H9 (cell line): ENCODE data around the gene FUT9. TPM values are rescaled to one million over a fixed set of nuclear protein-coding genes. Genes with fewer than 3 reads are reported as not detected.

ENCODE experiments used
- DNase-seq: peaks from one replicate; pipeline ENCODE4 v3.0.0-alpha.2; 2017
- H2AFZ ChIP-seq: one replicate; pipeline ENCODE4 v1.6.1; 2013; ENCODE audit warnings: mild to moderate bottlenecking, low read length, control low read depth, moderate library complexity
- H2AK5ac ChIP-seq: 2 replicates; pipeline ENCODE4 v1.6.1; 2013; ENCODE audit warnings: low read length, control low read depth, mixed read lengths; ENCODE audit not compliant: insufficient read length
- H2BK120ac ChIP-seq: one replicate; pipeline ENCODE4 v1.6.1; 2013; ENCODE audit warnings: low read depth, mild to moderate bottlenecking, low read length, control low read depth, inconsistent platforms; ENCODE audit not compliant: poor library complexity, severe bottlenecking
- H2BK12ac ChIP-seq: 2 replicates; pipeline ENCODE4 v1.6.1; 2013; ENCODE audit warnings: low read length, control low read depth, mixed read lengths, low read depth; ENCODE audit not compliant: insufficient read length
- H2BK15ac ChIP-seq: 2 replicates; pipeline ENCODE4 v1.6.1; 2013; ENCODE audit warnings: low read depth, low read length, control low read depth
- H2BK20ac ChIP-seq: one replicate; pipeline ENCODE4 v1.6.1; 2013; ENCODE audit warnings: low read depth, mild to moderate bottlenecking, low read length, control low read depth, inconsistent platforms; ENCODE audit not compliant: poor library complexity, severe bottlenecking
- H2BK5ac ChIP-seq: 2 replicates; pipeline ENCODE4 v1.6.1; 2013; ENCODE audit warnings: low read length, control low read depth, mixed read lengths; ENCODE audit not compliant: insufficient read length
- H3K14ac ChIP-seq: 2 replicates; pipeline ENCODE4 v1.6.1; 2013; ENCODE audit warnings: low read length, control low read depth; ENCODE audit not compliant: insufficient read depth
- H3K18ac ChIP-seq: 2 replicates; pipeline ENCODE4 v1.6.1; 2013; ENCODE audit warnings: low read depth, mild to moderate bottlenecking, mixed read lengths, low read length, control low read depth; ENCODE audit not compliant: insufficient read length
- H3K23ac ChIP-seq: 2 replicates; pipeline ENCODE4 v1.6.1; 2013; ENCODE audit warnings: low read length, control low read depth, mixed read lengths, low read depth; ENCODE audit not compliant: insufficient read length
- H3K23me2 ChIP-seq: 2 replicates; pipeline ENCODE4 v1.6.1; 2013; ENCODE audit warnings: low read depth, mild to moderate bottlenecking, mixed read lengths, low read length, control low read depth; ENCODE audit not compliant: insufficient read length, poor library complexity, severe bottlenecking
- H3K27ac ChIP-seq: 2 replicates; pipeline ENCODE4 v1.5.1; 2013; ENCODE audit warnings: low read length, control low read depth, mixed read lengths, low read depth; ENCODE audit not compliant: insufficient read length
- H3K27me3 ChIP-seq: 2 replicates; pipeline ENCODE4 v1.6.1; 2013; ENCODE audit warnings: low read length, control low read depth, inconsistent platforms; ENCODE audit not compliant: insufficient read depth
- H3K4ac ChIP-seq: 2 replicates; pipeline ENCODE4 v1.6.1; 2013; ENCODE audit warnings: low read depth, mild to moderate bottlenecking, control low read depth, inconsistent platforms, low read length, moderate library complexity
- H3K4me1 ChIP-seq: 2 replicates; pipeline ENCODE4 v1.6.1; 2013; ENCODE audit warnings: low read length, control low read depth, inconsistent platforms; ENCODE audit not compliant: insufficient read depth
- H3K4me2 ChIP-seq: 2 replicates; pipeline ENCODE4 v1.6.1; 2013; ENCODE audit warnings: low read length, control low read depth, mixed read lengths; ENCODE audit not compliant: insufficient read length, insufficient read depth
- H3K56ac ChIP-seq: 2 replicates; pipeline ENCODE4 v1.6.1; 2013; ENCODE audit warnings: low read depth, mild to moderate bottlenecking, mixed read lengths, low read length, control low read depth; ENCODE audit not compliant: insufficient read length
- H3K79me1 ChIP-seq: 2 replicates; pipeline ENCODE4 v1.6.1; 2013; ENCODE audit warnings: low read depth, mild to moderate bottlenecking, moderate library complexity, low read length, control low read depth, inconsistent platforms; ENCODE audit not compliant: insufficient read depth, poor library complexity, severe bottlenecking
- H3K79me2 ChIP-seq: 2 replicates; pipeline ENCODE4 v1.6.1; 2013; ENCODE audit warnings: low read length, control low read depth, inconsistent platforms; ENCODE audit not compliant: insufficient read depth
- H3K9ac ChIP-seq: 2 replicates; pipeline ENCODE4 v1.6.1; 2013; ENCODE audit warnings: low read length, control low read depth, mixed read lengths; ENCODE audit not compliant: insufficient read length; ENCODE audit errors: extremely low read depth
- H3K9me3 ChIP-seq: one replicate; pipeline ENCODE4 v1.6.1; 2013; ENCODE audit warnings: low read depth, low read length, inconsistent platforms; ENCODE audit not compliant: control insufficient read depth
- H3T11ph ChIP-seq: one replicate; pipeline ENCODE4 v1.6.1; 2013; ENCODE audit warnings: mild to moderate bottlenecking, low read length, control low read depth, inconsistent platforms
- H4K20me1 ChIP-seq: one replicate; pipeline ENCODE4 v1.6.1; 2013; ENCODE audit not compliant: control insufficient read depth, insufficient read length, insufficient read depth
- H4K5ac ChIP-seq: 2 replicates; pipeline ENCODE4 v1.6.1; 2013; ENCODE audit warnings: low read depth, mild to moderate bottlenecking, mixed read lengths, low read length, control low read depth; ENCODE audit not compliant: insufficient read length
- H4K8ac ChIP-seq: replicated peaks from 2 replicates; pipeline ENCODE4 v1.6.1; 2013; ENCODE audit warnings: low read length, control low read depth, mixed read lengths, low read depth; ENCODE audit not compliant: insufficient read length
- H4K91ac ChIP-seq: 2 replicates; pipeline ENCODE4 v1.6.1; 2013; ENCODE audit warnings: low read depth, mild to moderate bottlenecking, moderate library complexity, mixed read lengths, low read length, control low read depth; ENCODE audit not compliant: insufficient read length
- H3K27ac Mint-ChIP-seq, 3 experiments: 2 replicates in 2 of 3; 3 replicates in 1 of 3; pipeline ENCODE4 v1.8.0; 2020 to 2021; ENCODE audit warnings: mixed read lengths in 3 of 3, mild to moderate bottlenecking in 1 of 3, moderate library complexity in 1 of 3
- H3K27me3 Mint-ChIP-seq: 2 replicates; pipeline ENCODE4 v1.8.0; 2021; ENCODE audit warnings: low read depth, mild to moderate bottlenecking, moderate library complexity, mixed read lengths
- H3K36me3 Mint-ChIP-seq, 3 experiments: 2 replicates in 2 of 3; 3 replicates in 1 of 3; pipeline ENCODE4 v1.8.0; 2020 to 2021; ENCODE audit warnings: low read depth in 3 of 3, mixed read lengths in 3 of 3; ENCODE audit not compliant: insufficient read depth in 1 of 3
- H3K4me1 Mint-ChIP-seq, 2 experiments: 2 replicates each; pipeline ENCODE4 v1.8.0; 2020; ENCODE audit warnings: mixed read lengths in 2 of 2
- H3K4me3 Mint-ChIP-seq, 2 experiments: 2 replicates in 1 of 2; 3 replicates in 1 of 2; pipeline ENCODE4 v1.8.0; 2020 to 2021; ENCODE audit warnings: mild to moderate bottlenecking in 2 of 2, mixed read lengths in 2 of 2, moderate library complexity in 1 of 2
- H3K9me3 Mint-ChIP-seq, 2 experiments: 2 replicates in 1 of 2; 3 replicates in 1 of 2; pipeline ENCODE4 v1.8.0; 2020; ENCODE audit warnings: mild to moderate bottlenecking in 2 of 2, mixed read lengths in 2 of 2, moderate library complexity in 1 of 2
- CTCF ChIP-seq: fragments of 200-600 bp; sonication (generic); conservative IDR thresholded peaks from 3 replicates; pipeline ENCODE4 v1.8.0; 2021; ENCODE audit warnings: antibody characterized with exemption, mild to moderate bottlenecking
- WGBS: extraction: QIAGEN DNeasy Blood & Tissue Kit; methylation state at CpG from one replicate; pipeline ENCODE4 v1.1.7; 2013; ENCODE audit warnings: missing lambda C conversion rate, low lambda C conversion rate, mixed read lengths; ENCODE audit not compliant: insufficient read length; ENCODE audit errors: extremely low coverage; 5-methylcytosine and 5-hydroxymethylcytosine counted together
- total RNA-seq: library from RNA; stranded (reverse); gene quantifications from 2 replicates; pipeline ENCODE4 v1.2.1, GENCODE V29; 2021

The FUT9 gene
- total RNA-seq, 1 experiment from 2014 or later, result 1.6 TPM

DNA sequence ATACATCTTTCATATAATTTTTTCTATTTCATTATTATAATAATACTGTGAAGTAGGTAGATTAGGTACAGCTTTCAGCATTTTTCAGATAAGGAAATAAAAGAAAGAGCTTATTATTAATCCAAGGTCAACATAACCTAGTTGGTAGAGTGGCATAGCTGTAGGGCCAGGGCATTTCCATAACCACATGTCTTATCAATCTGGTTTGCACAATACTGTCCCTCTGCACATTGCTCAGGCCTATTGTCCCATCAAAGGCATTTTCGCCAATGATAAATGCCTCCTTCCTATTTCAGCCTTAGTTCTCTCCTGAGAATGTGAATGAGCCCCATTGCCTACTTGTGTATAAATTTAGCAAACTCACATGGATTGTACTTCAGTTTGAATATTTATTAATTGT lies 234.0 kb downstream of the FUT9 start:
- Histone ChIP-seq H3K18ac (no peak overlapping the region), H4K20me1 (no peaks in the 10 kb centered on the region), H3K14ac (no peak overlapping the region), H4K91ac (no peak overlapping the region), H3K23ac (no peak overlapping the region), H3K79me1 (no peaks in the 10 kb centered on the region), H3K79me2 (no peaks in the 10 kb centered on the region), H3K4ac (no peak overlapping the region), H3K56ac (no peak overlapping the region), H3K23me2 (no peaks in the 10 kb centered on the region), H2BK20ac (no peak overlapping the region), H3K9me3 (no peaks in the 10 kb centered on the region), H2AFZ (no peak overlapping the region), H2BK12ac (no peak overlapping the region), H4K8ac (no peak overlapping the region), H3K27ac (no peak overlapping the region), H4K5ac (no peak overlapping the region), H3K4me1 (no peaks in the 10 kb centered on the region), H3K27me3 (no peaks in the 10 kb centered on the region), H3K9ac (no peak overlapping the region), H3T11ph (no peak overlapping the region), H2BK15ac (no peak overlapping the region), H2BK120ac (no peak overlapping the region), H2AK5ac (no peak overlapping the region), H3K4me2 (no peak overlapping the region), H2BK5ac (no peak overlapping the region)
- Mint-ChIP-seq H3K27ac (no peak overlapping the region), H3K36me3 (no peaks in the 10 kb centered on the region), H3K27me3 (no peaks in the 10 kb centered on the region), H3K4me3 (no peak overlapping the region), H3K4me1 (no peaks in the 10 kb centered on the region), H3K9me3 (no peaks in the 10 kb centered on the region)
- no peak for DNase-seq
- WGBS, result no CpG with 5 or more reads among the region's 1 CpG
- no peak for TF ChIP-seq CTCF
